Cardiac fibroblast (primary cell): Measurements from ENCODE around the gene PRKCA.

Experiments used
- DNase-seq, 2 donors: peaks; one replicate each; pipeline versions ENCODE4 v3.0.0 to v3.0.0-alpha.2; 2010; ENCODE audit warnings: low read depth in 2 of 2
- H3K4me3 ChIP-seq, 2 donors: replicated peaks in 1 of 2; 1 replicate in 1 of 2; 2 replicates in 1 of 2; pipeline ENCODE4 v1.5.1; 2011; ENCODE audit warnings: low read depth in 2 of 2, low read length in 2 of 2, mild to moderate bottlenecking in 2 of 2, moderate library complexity in 1 of 2
- CTCF ChIP-seq: IDR thresholded peaks from one replicate; pipeline ENCODE4 v1.5.1; 2011; ENCODE audit warnings: low read depth, mild to moderate bottlenecking, low read length, inconsistent platforms

PRKCA gene

GRCh38 chr17:66367107-66367506 is 64.7 kb downstream of the PRKCA start:
- TF ChIP-seq CTCF, result no peak
- DNase-seq, result no peak
- H3K4me3 ChIP-seq, result no peak overlapping the region

GRCh38 chr17:66369830-66370229 is 67.4 kb downstream of the PRKCA start:
- TF ChIP-seq CTCF, result no peak
- no peak overlapping the region for H3K4me3 ChIP-seq
- no peak for DNase-seq

GRCh38 chr17:66371561-66371960 is 69.1 kb downstream of the PRKCA start:
- no peak overlapping the region for H3K4me3 ChIP-seq
- DNase-seq, result peak in 1 of 2 donors; percentile 18
- TF ChIP-seq CTCF, result no peak

GRCh38 chr17:66372182-66372581 is 69.8 kb downstream of the PRKCA start:
- H3K4me3 ChIP-seq, result no peak overlapping the region
- DNase-seq, result peak in 1 of 2 donors; percentile 22
- TF ChIP-seq CTCF, result no peak

- no peak for DNase-seq
- no peak for TF ChIP-seq CTCF
- H3K4me3 ChIP-seq, result no peak overlapping the region
These were observed 70.7 kb downstream of the PRKCA start for GRCh38 chr17:66373079-66373478.

GRCh38 chr17:66373944-66374817 is 71.8 kb downstream of the PRKCA start:
- H3K4me3 ChIP-seq, result no peak overlapping the region
- no peak for TF ChIP-seq CTCF
- peak in 1 of 2 donors; percentile 41 for DNase-seq
